ENCODE results near the gene RAB40B.
"Not testable (repeated sequence)": the region's sequence is repeated elsewhere in the genome, so short reads cannot be mapped to it uniquely, and the experiment has no call there.

RAB40B gene, protein sequence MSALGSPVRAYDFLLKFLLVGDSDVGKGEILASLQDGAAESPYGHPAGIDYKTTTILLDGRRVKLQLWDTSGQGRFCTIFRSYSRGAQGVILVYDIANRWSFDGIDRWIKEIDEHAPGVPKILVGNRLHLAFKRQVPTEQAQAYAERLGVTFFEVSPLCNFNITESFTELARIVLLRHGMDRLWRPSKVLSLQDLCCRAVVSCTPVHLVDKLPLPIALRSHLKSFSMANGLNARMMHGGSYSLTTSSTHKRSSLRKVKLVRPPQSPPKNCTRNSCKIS

DNA sequence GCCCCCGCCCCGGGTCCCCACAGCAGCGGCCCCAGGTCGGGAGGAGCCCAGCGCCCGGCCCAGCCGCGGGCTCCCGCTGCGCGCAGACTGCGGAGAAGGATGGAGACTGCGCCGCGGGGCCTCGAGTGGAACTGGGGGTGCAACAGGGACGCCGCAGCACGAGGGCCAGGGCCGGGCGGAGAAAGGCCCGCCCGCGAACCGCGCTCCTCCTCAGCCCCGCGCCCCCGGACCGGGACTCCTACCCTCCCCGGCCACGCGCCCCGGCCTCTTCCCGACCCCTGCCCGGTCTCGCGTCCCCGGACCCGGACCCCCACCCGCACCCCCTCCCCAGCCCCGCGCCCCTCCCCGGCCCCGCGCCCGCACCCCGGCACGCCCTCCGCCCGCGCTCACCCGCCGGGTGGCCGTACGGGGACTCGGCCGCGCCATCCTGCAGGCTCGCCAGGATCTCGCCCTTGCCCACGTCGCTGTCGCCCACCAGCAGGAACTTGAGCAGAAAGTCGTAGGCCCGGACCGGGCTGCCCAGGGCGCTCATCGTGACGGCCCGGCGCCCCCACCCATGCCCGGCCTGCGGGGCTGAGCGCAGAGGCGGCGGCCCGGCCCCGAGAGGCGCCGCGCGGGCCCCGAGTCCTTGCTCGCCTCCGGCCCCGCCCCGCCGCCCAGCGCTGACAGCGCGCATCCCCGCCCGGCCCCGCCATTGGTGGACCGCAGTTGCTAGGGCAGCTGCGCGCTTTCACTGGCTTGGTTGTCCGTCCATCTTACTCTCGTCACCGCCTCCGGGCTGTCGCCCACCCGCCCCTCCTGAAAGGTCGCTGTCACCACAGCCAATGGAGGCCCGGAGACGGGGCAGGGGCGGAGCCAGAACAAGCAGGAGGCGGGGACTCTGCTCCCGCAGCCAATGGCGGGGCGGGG lies at the start of gene RAB40B:
Gene RAB40B, minus strand, starts transcription at position 634 of the 909 bp plus-strand sequence. Its CDS starts 102 bp downstream, at position 532.
- TF ChIP-seq, protein P1, sequence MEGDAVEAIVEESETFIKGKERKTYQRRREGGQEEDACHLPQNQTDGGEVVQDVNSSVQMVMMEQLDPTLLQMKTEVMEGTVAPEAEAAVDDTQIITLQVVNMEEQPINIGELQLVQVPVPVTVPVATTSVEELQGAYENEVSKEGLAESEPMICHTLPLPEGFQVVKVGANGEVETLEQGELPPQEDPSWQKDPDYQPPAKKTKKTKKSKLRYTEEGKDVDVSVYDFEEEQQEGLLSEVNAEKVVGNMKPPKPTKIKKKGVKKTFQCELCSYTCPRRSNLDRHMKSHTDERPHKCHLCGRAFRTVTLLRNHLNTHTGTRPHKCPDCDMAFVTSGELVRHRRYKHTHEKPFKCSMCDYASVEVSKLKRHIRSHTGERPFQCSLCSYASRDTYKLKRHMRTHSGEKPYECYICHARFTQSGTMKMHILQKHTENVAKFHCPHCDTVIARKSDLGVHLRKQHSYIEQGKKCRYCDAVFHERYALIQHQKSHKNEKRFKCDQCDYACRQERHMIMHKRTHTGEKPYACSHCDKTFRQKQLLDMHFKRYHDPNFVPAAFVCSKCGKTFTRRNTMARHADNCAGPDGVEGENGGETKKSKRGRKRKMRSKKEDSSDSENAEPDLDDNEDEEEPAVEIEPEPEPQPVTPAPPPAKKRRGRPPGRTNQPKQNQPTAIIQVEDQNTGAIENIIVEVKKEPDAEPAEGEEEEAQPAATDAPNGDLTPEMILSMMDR (IDR thresholded peaks at IDR 0.05; ENCODE audit: control insufficient read depth, extremely low read depth, insufficient read depth), result no peak

DNA sequence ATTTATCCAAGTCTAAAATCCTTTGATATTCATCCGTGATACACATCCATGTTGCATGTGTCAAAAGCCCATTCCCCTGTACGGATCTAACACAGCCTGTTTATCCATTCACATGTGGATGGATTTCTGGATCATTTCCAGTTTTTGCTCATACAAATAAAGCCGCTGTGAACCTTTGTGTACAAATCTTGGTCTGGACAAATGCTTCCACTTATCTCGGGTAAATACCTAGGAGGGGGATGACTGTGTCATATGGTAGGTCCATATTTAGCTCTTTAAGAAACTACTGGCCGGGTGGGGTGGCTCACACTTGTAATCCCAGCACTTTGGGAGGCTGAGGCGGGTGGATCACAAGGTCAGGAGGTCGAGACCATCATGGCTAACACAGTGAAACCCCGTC lies 47.0 kb upstream of the RAB40B start:
- peak; percentile 67 for DNase-seq (ENCODE audit: low read depth)
- TF ChIP-seq, protein P1 (IDR thresholded peaks at IDR 0.05; ENCODE audit: control insufficient read depth, extremely low read depth, insufficient read depth), result no peak
- no peak overlapping the region for H3K4me3 ChIP-seq (ENCODE audit: low read depth, low read length)

More for the DNA sequence above, at the start of gene RAB40B:
- DNase-seq (ENCODE audit: low read depth), result peak; percentile 94
- H3K4me3 ChIP-seq (ENCODE audit: low read depth, low read length), result peak within 1 kb of the TSS; percentile 70

DNA sequence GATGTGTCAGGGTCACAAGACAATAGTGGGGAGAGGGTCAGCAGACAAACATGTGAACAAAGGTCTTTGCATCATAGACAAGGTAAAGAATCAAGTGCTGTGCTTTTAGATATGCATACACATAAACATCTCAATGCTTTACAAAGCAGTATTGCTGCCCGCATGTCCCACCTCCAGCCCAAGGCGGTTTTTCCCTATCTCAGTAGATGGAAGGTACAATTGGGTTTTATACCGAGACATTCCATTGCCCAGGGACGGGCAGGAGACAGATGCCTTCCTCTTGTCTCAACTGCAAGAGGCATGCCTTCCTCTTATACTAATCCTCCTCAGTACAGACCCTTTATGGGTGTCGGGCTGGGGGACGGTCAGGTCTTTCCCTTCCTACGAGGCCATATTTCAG lies 46.2 kb upstream of the RAB40B start:
- not testable (repeated sequence) for H3K4me3 ChIP-seq (ENCODE audit: low read depth, low read length); DNase-seq (ENCODE audit: low read depth)

DNA sequence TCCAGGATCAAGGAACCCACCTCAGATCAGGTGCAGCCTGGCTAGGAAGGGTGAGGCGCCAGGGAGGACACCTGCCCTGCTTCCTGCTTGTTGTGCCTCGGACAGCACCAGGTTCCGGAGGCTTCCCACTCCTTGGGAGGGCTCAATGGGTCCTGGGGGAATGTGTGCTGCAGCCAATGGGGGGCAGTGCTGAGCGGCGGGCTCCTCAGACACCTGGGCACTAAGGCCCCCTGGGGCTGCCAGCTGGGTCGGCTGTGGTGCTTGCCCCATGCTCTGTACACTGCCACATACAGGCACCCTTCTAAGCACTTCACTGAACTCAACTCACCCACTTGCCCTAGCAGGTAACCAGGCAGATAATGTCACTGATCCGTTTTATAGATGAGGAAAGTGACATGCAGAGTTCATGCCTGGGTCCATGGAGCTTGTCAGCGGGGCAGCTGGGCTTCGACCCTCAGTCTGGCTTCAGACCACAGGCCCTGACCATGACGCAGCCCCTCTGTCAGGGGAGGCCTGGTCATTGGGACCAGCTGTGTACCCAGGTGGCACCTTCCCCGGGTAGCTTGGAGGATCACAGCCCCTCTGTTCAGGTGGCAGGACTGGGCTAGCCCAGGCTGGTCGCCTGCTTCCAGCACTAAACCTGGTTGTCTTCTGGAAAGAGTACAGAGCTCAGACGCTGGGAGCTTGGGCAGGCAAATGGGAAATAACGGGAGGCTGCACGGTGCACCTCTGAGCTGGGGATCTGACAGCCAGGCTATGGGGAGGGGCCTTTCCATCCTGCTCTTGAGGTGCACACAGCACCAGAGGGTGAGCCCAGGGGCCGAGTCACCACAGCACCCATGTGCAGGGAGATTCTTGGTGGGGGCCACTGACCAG lies 45.1 kb upstream of the RAB40B start:
- TF ChIP-seq, protein P1 (IDR thresholded peaks at IDR 0.05; ENCODE audit: control insufficient read depth, extremely low read depth, insufficient read depth), result no peak
- no peak overlapping the region for H3K4me3 ChIP-seq (ENCODE audit: low read depth, low read length)
- no peak for DNase-seq (ENCODE audit: low read depth)

DNA sequence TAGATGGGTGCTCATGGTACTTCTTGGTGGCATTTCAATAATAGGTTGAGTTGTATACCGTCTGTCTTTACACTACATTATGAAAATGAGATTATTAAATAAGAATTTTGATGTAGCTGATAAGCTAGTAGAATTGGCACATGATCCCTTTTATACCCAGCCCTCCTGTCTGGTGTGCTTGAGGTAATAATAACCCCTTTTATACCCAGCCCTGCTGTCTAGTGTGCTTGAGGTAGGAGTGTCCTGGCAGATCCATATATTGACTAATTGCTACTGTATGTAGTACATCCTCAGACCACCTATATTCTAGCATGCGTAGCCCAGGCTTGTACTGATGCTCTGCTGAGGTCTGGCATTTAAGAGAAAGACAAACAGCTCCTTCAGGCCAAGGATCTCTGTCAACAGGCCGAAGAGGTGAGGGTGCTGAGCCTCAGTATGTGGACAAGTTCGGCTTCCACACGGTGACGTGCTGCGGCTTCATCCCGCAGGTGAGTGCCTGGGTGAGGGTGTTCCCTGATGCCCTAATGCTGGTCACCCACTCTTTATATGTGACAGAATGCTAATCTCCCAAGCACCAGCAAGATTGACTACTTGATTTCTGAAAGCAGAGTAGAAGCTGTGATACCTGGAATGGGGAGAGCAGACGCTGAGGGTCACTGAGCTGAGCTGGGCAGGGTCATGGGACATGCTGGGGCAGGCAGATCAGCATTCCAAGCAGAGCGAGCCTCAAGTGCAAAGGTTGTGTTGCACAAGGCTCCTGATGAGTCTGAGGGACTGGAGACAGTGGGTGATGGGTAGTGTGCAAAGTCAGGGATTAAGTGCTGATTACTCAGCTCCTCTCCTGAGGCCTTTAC lies 42.6 kb upstream of the RAB40B start:
- DNase-seq (ENCODE audit: low read depth), result no peak
- no peak overlapping the region for H3K4me3 ChIP-seq (ENCODE audit: low read depth, low read length)
- TF ChIP-seq, protein P1 (IDR thresholded peaks at IDR 0.05; ENCODE audit: control insufficient read depth, extremely low read depth, insufficient read depth), result no peak

DNA sequence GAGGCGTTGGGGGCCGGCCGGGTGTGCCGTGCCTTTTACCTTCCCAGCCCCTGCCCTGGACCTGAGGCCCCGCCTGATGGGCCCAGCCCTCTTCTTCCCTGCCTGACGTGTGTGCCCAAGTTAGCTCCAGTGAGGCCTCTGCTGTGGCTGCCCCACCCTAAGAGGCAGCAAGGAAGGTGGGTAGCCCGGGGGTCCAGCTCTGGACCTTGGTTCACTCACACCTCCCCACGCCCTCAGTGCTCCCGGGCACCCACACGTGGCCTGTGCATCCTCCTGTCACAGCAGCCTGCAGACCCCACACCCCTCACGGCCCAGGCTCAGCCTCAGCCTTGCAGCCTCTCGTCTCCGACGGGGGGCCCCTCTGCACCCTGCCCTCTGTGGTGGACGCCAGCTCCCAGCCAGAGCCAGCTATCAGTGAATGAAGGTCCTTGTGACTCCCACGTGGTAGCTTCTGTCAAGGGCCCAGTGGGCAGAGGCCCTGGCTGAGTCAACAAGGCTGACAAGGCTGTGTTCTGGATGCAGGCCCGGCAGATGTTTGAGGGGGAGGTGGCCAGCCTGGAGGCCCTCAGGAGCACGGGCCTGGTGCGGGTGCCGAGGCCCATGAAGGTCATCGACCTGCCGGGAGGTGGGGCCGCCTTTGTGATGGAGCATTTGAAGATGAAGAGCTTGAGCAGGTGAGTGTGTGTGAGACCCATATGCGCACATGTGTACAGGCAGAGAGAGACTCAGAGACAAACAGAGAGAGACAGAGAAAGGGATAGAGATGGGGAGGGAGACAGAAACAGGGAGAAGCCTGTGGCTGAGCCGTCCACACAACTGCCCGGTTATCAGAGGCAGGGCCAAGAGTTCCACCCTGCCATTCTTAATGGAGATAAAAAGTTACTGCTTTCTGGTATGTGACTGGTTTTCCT lies 39.7 kb upstream of the RAB40B start:
- no peak for DNase-seq (ENCODE audit: low read depth)
- H3K4me3 ChIP-seq (ENCODE audit: low read depth, low read length), result no peak overlapping the region
- TF ChIP-seq, protein P1 (IDR thresholded peaks at IDR 0.05; ENCODE audit: control insufficient read depth, extremely low read depth, insufficient read depth), result no peak
